Uterus (tissue), 4 donors: ENCODE measurements around the gene TSNAXIP1. TPM values are rescaled to one million over a fixed set of nuclear protein-coding genes. Genes with fewer than 3 reads are reported as not detected.
A peak's percentile ranks its signal among the peaks of the same experiment; 100 is the strongest.

ENCODE experiments used
- DNase-seq, 2 donors: peaks; one replicate each; pipeline ENCODE4 v3.0.0-alpha.2; 2019 to 2020
- H3K27ac ChIP-seq, 2 donors: fragments of 200-600 bp; sonication (generic); 1 replicate in 1 of 2; 2 replicates in 1 of 2; pipeline ENCODE4 v1.5.1; 2016 to 2018
- H3K27me3 ChIP-seq, 2 donors: fragments of 200-600 bp; sonication (generic); one replicate each; pipeline ENCODE4 v1.5.1; 2018 to 2019; ENCODE audit warnings: control low read depth in 1 of 2
- H3K36me3 ChIP-seq, 2 donors: fragments of 200-600 bp; sonication (generic); one replicate each; pipeline ENCODE4 v1.5.1; 2019; ENCODE audit warnings: control low read depth in 1 of 2
- H3K4me1 ChIP-seq, 2 donors: fragments of 200-600 bp; sonication (generic); one replicate each; pipeline ENCODE4 v1.5.1; 2018 to 2019; ENCODE audit warnings: control low read depth in 1 of 2
- H3K4me3 ChIP-seq, 2 donors: fragments of 200-600 bp; sonication (generic); 1 replicate in 1 of 2; 2 replicates in 1 of 2; pipeline ENCODE4 v1.5.1; 2018 to 2019; ENCODE audit warnings: mild to moderate bottlenecking in 1 of 2
- H3K9me3 ChIP-seq, 2 donors: fragments of 200-600 bp; sonication (generic); one replicate each; pipeline ENCODE4 v1.5.1; 2019; ENCODE audit warnings: control low read depth in 1 of 2
- CTCF ChIP-seq, 4 experiments: fragments of 200-600 bp in 2 of 4; fragments of 450-650 bp in 2 of 4; sonication (generic) in 2 of 4; IDR thresholded peaks; one replicate each; pipeline ENCODE4 v1.5.1; 2016 to 2019; ENCODE audit warnings: antibody characterized with exemption in 4 of 4, mild to moderate bottlenecking in 2 of 4, moderate library complexity in 1 of 4
- POLR2A ChIP-seq, 2 donors: fragments of 450-650 bp; IDR thresholded peaks; one replicate each; pipeline ENCODE4 v1.6.1; 2016; ENCODE audit warnings: antibody characterized with exemption in 2 of 2, mild to moderate bottlenecking in 1 of 2, moderate library complexity in 1 of 2
- intact Hi-C: fragments of 100-400 bp; cut with DNase I; formaldehyde crosslinking; loops from one replicate; pipeline ENCODE4 v1.15.1; 2023; ENCODE audit warnings: low total_unique reads
- total RNA-seq, 4 donors: library from RNA; depleted of rRNA in 3 of 4; stranded (reverse); fragments of >200 nt in 3 of 4; gene quantifications; one replicate each; pipeline versions ENCODE4 v1.1.0 to v1.2.4, GENCODE V29; 2014 to 2023
- donor health status: DM: yes; HTN: yes; CAD: no.

TSNAXIP1 gene
- total RNA-seq, 4 donors from 2014 or later, result 2.7 to 4.9 (median 3.6) TPM

GRCh38 chr16:67845291-67846062, 38.8 kb downstream of the TSNAXIP1 start:
- no peak for DNase-seq
- Histone ChIP-seq H3K36me3 (no peaks in the 10 kb centered on the region), H3K9me3 (no peaks in the 10 kb centered on the region), H3K27me3 (no peaks in the 10 kb centered on the region), H3K4me1 (peaks cover 9 to 28% of the 10 kb centered on the region in 2 donors), H3K27ac (peak overlapping the region; percentile 94 to 99), H3K4me3 (peak overlapping the region; percentile 84 to 97)
- intact Hi-C loops, result no loop called here
- TF ChIP-seq CTCF (IDR thresholded peaks at IDR 0.05) (no peak), POLR2A (IDR thresholded peaks at IDR 0.05) (no peak)

- intact Hi-C loops, result no loop called here
- Histone ChIP-seq H3K9me3 (no peaks in the 10 kb centered on the region), H3K27ac (peak overlapping the region; percentile 94 to 99), H3K4me1 (peaks cover 9 to 28% of the 10 kb centered on the region in 2 donors), H3K27me3 (no peaks in the 10 kb centered on the region), H3K4me3 (peak overlapping the region; percentile 84 to 97), H3K36me3 (no peaks in the 10 kb centered on the region)
- no peak for DNase-seq
- TF ChIP-seq POLR2A (IDR thresholded peaks at IDR 0.05) (no peak), CTCF (IDR thresholded peaks at IDR 0.05) (no peak)
Measured at GRCh38 chr16:67846063-67846319, 39.3 kb downstream of the TSNAXIP1 start.

GRCh38 chr16:67846320-67847063, 39.8 kb downstream of the TSNAXIP1 start, which contains the start of gene NUTF2:
NUTF2 (plus strand) TSS chr16:67846933; CDS start chr16:67865131, 18,198 bp downstream.
- TF ChIP-seq CTCF (IDR thresholded peaks at IDR 0.05) (peak in 3 of 4 experiments; percentile 2 to 36 (median 4)), POLR2A (IDR thresholded peaks at IDR 0.05) (peak; percentile 42 to 80)
- Histone ChIP-seq H3K4me3 (peak within 1 kb of the TSS; percentile 84 to 97), H3K4me1 (peaks cover 9 to 28% of the 10 kb centered on the region in 2 donors), H3K36me3 (no peaks in the 10 kb centered on the region), H3K9me3 (no peaks in the 10 kb centered on the region), H3K27me3 (no peaks in the 10 kb centered on the region), H3K27ac (peak within 1 kb of the TSS; percentile 94 to 99)
- intact Hi-C loops, result no loop called here
- peak; percentile 95 to 96 for DNase-seq

GRCh38 chr16:67847064-67847861, 40.6 kb downstream of the TSNAXIP1 start, which contains the start of gene CENPT:
CENPT (minus strand) TSS chr16:67847693; CDS start chr16:67833859, 13,834 bp downstream.
- TF ChIP-seq POLR2A (IDR thresholded peaks at IDR 0.05), result no peak
- peak in 1 of 4 experiments; percentile 7 for TF ChIP-seq CTCF (IDR thresholded peaks at IDR 0.05)
- peaks cover 9 to 28% of the 10 kb centered on the region in 2 donors for H3K4me1 ChIP-seq
- no peaks in the 10 kb centered on the region for H3K9me3 ChIP-seq
- peak within 1 kb of the TSS; percentile 94 to 99 for H3K27ac ChIP-seq
- intact Hi-C loops, result no loop called here
- no peaks in the 10 kb centered on the region for H3K36me3 ChIP-seq
- peak within 1 kb of the TSS; percentile 84 to 97 for H3K4me3 ChIP-seq
- H3K27me3 ChIP-seq, result no peaks in the 10 kb centered on the region
- peak in 1 of 2 donors; percentile 47 for DNase-seq
